ENCODE results near the gene GOLGA1. TPM values are rescaled to one million over a fixed set of nuclear protein-coding genes. Genes with fewer than 3 reads are reported as not detected.

The GOLGA1 gene
- polyA plus RNA-seq, 1 donor from 2014 or later: 15.3 TPM

DNA sequence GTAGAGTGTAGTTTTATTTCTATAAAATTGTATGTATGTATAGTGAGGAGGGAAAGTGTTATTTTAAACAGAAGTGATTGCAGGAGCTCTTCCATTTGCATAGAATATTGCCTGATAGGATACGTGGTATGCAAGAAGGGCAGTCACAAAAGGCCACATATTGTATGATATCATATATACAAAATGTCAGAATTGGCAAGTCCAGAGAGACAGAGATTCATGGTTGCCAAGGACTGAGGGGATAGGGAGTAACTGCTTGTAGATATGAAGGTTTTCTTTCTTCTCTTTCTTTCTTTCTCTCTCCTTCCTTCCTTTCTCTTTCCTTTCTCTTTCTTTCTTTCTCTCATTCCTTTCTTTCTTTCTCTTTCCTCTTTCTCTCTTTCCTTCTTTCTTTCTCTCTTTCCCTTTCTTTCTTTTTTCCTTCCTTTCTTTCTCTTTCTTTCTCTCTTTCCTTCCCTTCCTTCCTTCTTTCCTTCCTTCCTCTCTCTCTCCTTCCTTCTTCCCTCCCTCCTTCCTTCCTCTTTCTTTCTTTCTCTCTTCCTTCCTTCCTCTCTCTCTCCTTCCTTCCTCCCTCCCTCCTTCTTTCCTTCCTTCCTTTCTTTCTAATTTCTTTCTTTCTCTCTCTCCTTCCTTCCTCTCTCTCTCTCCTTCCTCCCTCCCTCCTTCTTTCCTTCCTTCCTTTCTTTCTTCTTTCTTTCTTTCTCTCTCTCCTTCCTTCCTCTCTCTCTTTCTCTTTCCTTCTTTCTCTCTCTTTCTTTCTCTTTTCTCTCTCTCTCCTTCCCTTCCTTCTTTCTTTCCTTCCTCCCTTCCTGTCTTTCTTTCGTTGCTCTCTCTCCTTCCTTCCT is 112.2 kb downstream of the GOLGA1 start:
- Histone ChIP-seq H3K9ac (ENCODE audit: low read length) (no peak overlapping the region), H3K36me3 (ENCODE audit: insufficient read depth, low read length) (no peaks in the 10 kb centered on the region), H3K9me3 (ENCODE audit: low read length) (no peaks in the 10 kb centered on the region), H3K4me2 (ENCODE audit: low read length) (no peak overlapping the region), H3K27me3 (ENCODE audit: insufficient read depth, low read depth, low read length) (no peaks in the 10 kb centered on the region), H3K27ac (ENCODE audit: low read length) (no peak overlapping the region), H3F3A (ENCODE audit: insufficient read depth, low read length, poor library complexity, severe bottlenecking) (no peaks in the 10 kb centered on the region), H3K9me2 (ENCODE audit: insufficient read depth, low read length) (no peaks in the 10 kb centered on the region), H3K4me3 (ENCODE audit: low read length) (no peak overlapping the region), H3K79me2 (replicated peaks; ENCODE audit: insufficient read depth, low read length) (no peaks in the 10 kb centered on the region), H2AFZ (ENCODE audit: low read depth, low read length) (no peak overlapping the region), H4K20me1 (ENCODE audit: insufficient read depth) (no peaks in the 10 kb centered on the region)
- TF ChIP-seq EP300 (conservative IDR thresholded peaks at IDR 0.05; ENCODE audit: poor library complexity, severe bottlenecking) (no peak), SMC3 (conservative IDR thresholded peaks at IDR 0.05; ENCODE audit: poor library complexity) (no peak), MXI1 (conservative IDR thresholded peaks at IDR 0.05; ENCODE audit: poor library complexity, severe bottlenecking) (no peak), POLR2AphosphoS5 (IDR thresholded peaks at IDR 0.05) (no peak), RAD21 (conservative IDR thresholded peaks at IDR 0.05) (no peak), CTCF (IDR thresholded peaks at IDR 0.05; ENCODE audit: poor library complexity, severe bottlenecking) (no peak), TAF1 (IDR thresholded peaks at IDR 0.05; ENCODE audit: low read depth) (no peak), EZH2 (IDR thresholded peaks at IDR 0.05; ENCODE audit: borderline replicate concordance, insufficient read depth, low read length, poor library complexity, severe bottlenecking) (no peak)
- TF ChIP-seq, protein P1, sequence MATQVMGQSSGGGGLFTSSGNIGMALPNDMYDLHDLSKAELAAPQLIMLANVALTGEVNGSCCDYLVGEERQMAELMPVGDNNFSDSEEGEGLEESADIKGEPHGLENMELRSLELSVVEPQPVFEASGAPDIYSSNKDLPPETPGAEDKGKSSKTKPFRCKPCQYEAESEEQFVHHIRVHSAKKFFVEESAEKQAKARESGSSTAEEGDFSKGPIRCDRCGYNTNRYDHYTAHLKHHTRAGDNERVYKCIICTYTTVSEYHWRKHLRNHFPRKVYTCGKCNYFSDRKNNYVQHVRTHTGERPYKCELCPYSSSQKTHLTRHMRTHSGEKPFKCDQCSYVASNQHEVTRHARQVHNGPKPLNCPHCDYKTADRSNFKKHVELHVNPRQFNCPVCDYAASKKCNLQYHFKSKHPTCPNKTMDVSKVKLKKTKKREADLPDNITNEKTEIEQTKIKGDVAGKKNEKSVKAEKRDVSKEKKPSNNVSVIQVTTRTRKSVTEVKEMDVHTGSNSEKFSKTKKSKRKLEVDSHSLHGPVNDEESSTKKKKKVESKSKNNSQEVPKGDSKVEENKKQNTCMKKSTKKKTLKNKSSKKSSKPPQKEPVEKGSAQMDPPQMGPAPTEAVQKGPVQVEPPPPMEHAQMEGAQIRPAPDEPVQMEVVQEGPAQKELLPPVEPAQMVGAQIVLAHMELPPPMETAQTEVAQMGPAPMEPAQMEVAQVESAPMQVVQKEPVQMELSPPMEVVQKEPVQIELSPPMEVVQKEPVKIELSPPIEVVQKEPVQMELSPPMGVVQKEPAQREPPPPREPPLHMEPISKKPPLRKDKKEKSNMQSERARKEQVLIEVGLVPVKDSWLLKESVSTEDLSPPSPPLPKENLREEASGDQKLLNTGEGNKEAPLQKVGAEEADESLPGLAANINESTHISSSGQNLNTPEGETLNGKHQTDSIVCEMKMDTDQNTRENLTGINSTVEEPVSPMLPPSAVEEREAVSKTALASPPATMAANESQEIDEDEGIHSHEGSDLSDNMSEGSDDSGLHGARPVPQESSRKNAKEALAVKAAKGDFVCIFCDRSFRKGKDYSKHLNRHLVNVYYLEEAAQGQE (IDR thresholded peaks at IDR 0.05; ENCODE audit: borderline replicate concordance): no peak

Small RNAs within 50 kb of the gene (small RNA-seq; reads per million reads assigned to genes)
- gene RNU4-82P: 0 to 0.73 (median 0) reads per million in 3 experiments

Other genes with a start within 250 kb of the GOLGA1 start
- 2.6 and 4.3 TPM in 2 replicates for gene NR6A1, start 169.8 kb downstream of the GOLGA1 start, polyA plus RNA-seq
- 0.15 and 0.48 TPM in 2 replicates for gene OLFML2A, start 163.9 kb downstream of the GOLGA1 start, polyA plus RNA-seq
- gene WDR38, start 87.6 kb downstream of the GOLGA1 start, polyA plus RNA-seq: not detected in 2 replicates
- 1,777 and 2,116 TPM in 2 replicates for gene RPL35, start 79.1 kb downstream of the GOLGA1 start, polyA plus RNA-seq
- gene ARPC5L, start 79.0 kb downstream of the GOLGA1 start, polyA plus RNA-seq: 35.4 and 46.5 TPM in 2 replicates
- gene SCAI, start 202.4 kb upstream of the GOLGA1 start, polyA plus RNA-seq: 30.0 and 43.2 TPM in 2 replicates
- gene PPP6C, start 248.7 kb upstream of the GOLGA1 start, polyA plus RNA-seq: 21.4 and 25.1 TPM in 2 replicates